Trophoblast cell (in vitro differentiated cells and primary cell): ENCODE data around the gene CLEC20A.

Source experiments
- DNase-seq, 2 donors: peaks; one replicate each; pipeline ENCODE4 v3.0.0-alpha.2; 2016
- H2AFZ ChIP-seq: 2 replicates; pipeline ENCODE4 v1.6.1; 2013; ENCODE audit warnings: low read length, moderate library complexity, mild to moderate bottlenecking; ENCODE audit not compliant: insufficient read depth, poor library complexity
- H2AK5ac ChIP-seq: 2 replicates; pipeline ENCODE4 v1.6.1; 2013; ENCODE audit warnings: mild to moderate bottlenecking, low read length
- H2BK120ac ChIP-seq: 2 replicates; pipeline ENCODE4 v1.6.1; 2013; ENCODE audit warnings: low read length, mild to moderate bottlenecking, moderate library complexity; ENCODE audit not compliant: insufficient read depth, poor library complexity
- H2BK12ac ChIP-seq: 2 replicates; pipeline ENCODE4 v1.6.1; 2013; ENCODE audit warnings: mild to moderate bottlenecking, low read length, moderate library complexity
- H2BK5ac ChIP-seq: 2 replicates; pipeline ENCODE4 v1.6.1; 2013; ENCODE audit warnings: low read length, low read depth, moderate library complexity, mild to moderate bottlenecking; ENCODE audit not compliant: poor library complexity
- H3K14ac ChIP-seq: 2 replicates; pipeline ENCODE4 v1.6.1; 2013; ENCODE audit warnings: mild to moderate bottlenecking, low read length
- H3K18ac ChIP-seq: 2 replicates; pipeline ENCODE4 v1.6.1; 2013; ENCODE audit warnings: mild to moderate bottlenecking, low read length
- H3K23ac ChIP-seq: 2 replicates; pipeline ENCODE4 v1.6.1; 2013; ENCODE audit warnings: low read length
- H3K27ac ChIP-seq: 2 replicates; pipeline ENCODE4 v1.5.1; 2013; ENCODE audit warnings: low read depth, mild to moderate bottlenecking, inconsistent platforms, low read length, moderate library complexity
- H3K27me3 ChIP-seq: 2 replicates; pipeline ENCODE4 v1.6.1; 2013; ENCODE audit warnings: inconsistent platforms, mild to moderate bottlenecking, low read length, moderate library complexity; ENCODE audit not compliant: insufficient read depth
- H3K36me3 ChIP-seq, 2 experiments: 1 replicate in 1 of 2; 2 replicates in 1 of 2; pipeline ENCODE4 v1.6.1; 2013; ENCODE audit warnings: low read length in 2 of 2, mild to moderate bottlenecking in 2 of 2, moderate library complexity in 1 of 2; ENCODE audit not compliant: insufficient read depth in 2 of 2, control insufficient read depth in 1 of 2
- H3K4ac ChIP-seq: 2 replicates; pipeline ENCODE4 v1.6.1; 2013; ENCODE audit warnings: low read depth, mild to moderate bottlenecking, low read length, moderate library complexity
- H3K4me1 ChIP-seq, 2 experiments: 1 replicate in 1 of 2; 2 replicates in 1 of 2; pipeline ENCODE4 v1.6.1; 2013; ENCODE audit warnings: low read length in 2 of 2, mild to moderate bottlenecking in 2 of 2, moderate library complexity in 1 of 2; ENCODE audit not compliant: insufficient read depth in 2 of 2, control insufficient read depth in 1 of 2
- H3K4me2 ChIP-seq: 2 replicates; pipeline ENCODE4 v1.6.1; 2013; ENCODE audit warnings: inconsistent platforms, mild to moderate bottlenecking, low read length, moderate library complexity
- H3K4me3 ChIP-seq: 2 replicates; pipeline ENCODE4 v1.5.1; 2013; ENCODE audit warnings: mild to moderate bottlenecking, low read depth, low read length, inconsistent platforms
- H3K79me1 ChIP-seq: one replicate; pipeline ENCODE4 v1.6.1; 2013; ENCODE audit warnings: low read length
- H3K79me2 ChIP-seq: 2 replicates; pipeline ENCODE4 v1.6.1; 2013; ENCODE audit warnings: low read length, mild to moderate bottlenecking; ENCODE audit not compliant: control insufficient read depth, insufficient read depth, poor library complexity
- H3K9ac ChIP-seq: 2 replicates; pipeline ENCODE4 v1.6.1; 2013; ENCODE audit warnings: mild to moderate bottlenecking, low read length
- H3K9me3 ChIP-seq: 2 replicates; pipeline ENCODE4 v1.6.1; 2013; ENCODE audit warnings: low read depth, mild to moderate bottlenecking, control low read depth, inconsistent platforms, low read length; ENCODE audit not compliant: insufficient read depth
- H4K12ac ChIP-seq: 2 replicates; pipeline ENCODE4 v1.6.1; 2013; ENCODE audit warnings: low read depth, mild to moderate bottlenecking, low read length, moderate library complexity
- H4K8ac ChIP-seq: 2 replicates; pipeline ENCODE4 v1.6.1; 2013; ENCODE audit warnings: low read depth, mild to moderate bottlenecking, low read length, moderate library complexity
- H4K91ac ChIP-seq: one replicate; pipeline ENCODE4 v1.6.1; 2013; ENCODE audit warnings: low read depth, mild to moderate bottlenecking, low read length, moderate library complexity
- WGBS: extraction: QIAGEN DNeasy Blood & Tissue Kit; methylation state at CpG from one replicate; pipeline ENCODE4 v1.1.7; 2013; ENCODE audit warnings: missing lambda C conversion rate; ENCODE audit not compliant: insufficient read length, insufficient coverage; ENCODE audit errors: extremely low coverage; 5-methylcytosine and 5-hydroxymethylcytosine counted together

CLEC20A gene

DNA sequence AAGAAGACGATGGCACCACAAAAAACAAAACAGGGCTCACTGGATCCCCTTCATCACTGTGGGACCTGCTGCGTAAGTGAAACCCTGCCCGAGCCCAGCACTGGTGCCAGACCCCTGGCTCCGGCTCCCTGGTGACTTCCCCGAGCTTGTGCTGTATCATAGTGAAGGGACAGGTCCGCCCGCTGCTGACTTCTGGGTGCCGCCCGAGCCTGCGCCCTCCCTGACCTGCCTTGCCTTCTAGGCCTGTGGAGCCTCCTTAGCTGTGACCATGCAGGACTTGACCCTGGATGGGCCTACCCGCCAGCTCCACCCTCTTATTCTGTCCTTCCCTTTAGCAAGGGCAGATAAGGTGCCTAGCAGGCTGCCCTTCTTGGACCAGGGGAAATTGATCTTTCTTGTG is 24.0 kb upstream of the CLEC20A start:
- no peaks in the 10 kb centered on the region for H3K79me2 ChIP-seq
- no peak overlapping the region for H3K18ac ChIP-seq
- H4K12ac ChIP-seq = no peak overlapping the region
- H3K4me3 ChIP-seq = no peak overlapping the region
- no peak overlapping the region for H3K27ac ChIP-seq
- H3K9ac ChIP-seq = no peak overlapping the region
- H4K91ac ChIP-seq = no peak overlapping the region
- H3K27me3 ChIP-seq = no peaks in the 10 kb centered on the region
- no peak overlapping the region for H2AFZ ChIP-seq
- no peak for DNase-seq
- no CpG with 5 or more reads among the region's 11 CpGs for WGBS
- H2BK12ac ChIP-seq = no peak overlapping the region
- no peak overlapping the region for H2BK5ac ChIP-seq
- no peak overlapping the region for H3K4ac ChIP-seq
- no peak overlapping the region for H2BK120ac ChIP-seq
- no peaks in the 10 kb centered on the region for H3K36me3 ChIP-seq
- no peak overlapping the region for H2AK5ac ChIP-seq
- H3K4me2 ChIP-seq = no peak overlapping the region
- H4K8ac ChIP-seq = no peak overlapping the region
- no peaks in the 10 kb centered on the region for H3K79me1 ChIP-seq
- H3K9me3 ChIP-seq = peaks cover 4% of the 10 kb centered on the region
- no peak overlapping the region for H3K14ac ChIP-seq
- H3K4me1 ChIP-seq = no peaks in the 10 kb centered on the region
- H3K23ac ChIP-seq = no peak overlapping the region

DNA sequence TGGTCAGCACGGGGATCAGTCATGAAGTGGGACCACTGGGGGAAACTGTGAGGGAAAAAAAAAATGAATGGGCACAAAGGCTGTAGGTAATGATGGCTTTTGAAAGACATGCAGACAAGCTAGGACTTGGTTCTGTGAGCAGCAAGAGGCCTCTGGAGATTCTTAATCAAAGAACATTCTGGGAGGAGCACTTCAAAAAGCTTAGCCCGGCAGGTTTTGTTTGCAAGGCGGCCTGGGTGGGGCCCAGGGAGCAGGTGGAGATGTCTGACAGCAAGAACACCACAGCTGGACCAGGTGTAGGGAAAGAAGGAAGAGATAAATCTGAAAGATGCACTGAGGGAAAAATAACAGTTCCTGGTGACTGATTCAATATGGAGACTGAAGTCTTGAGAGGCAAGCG is 22.1 kb upstream of the CLEC20A start:
- Histone ChIP-seq H3K9ac (no peak overlapping the region), H3K4me2 (no peak overlapping the region), H3K14ac (no peak overlapping the region), H2BK12ac (no peak overlapping the region), H2AFZ (no peak overlapping the region), H3K4me3 (peak overlapping the region; percentile 57), H4K12ac (no peak overlapping the region), H3K27me3 (no peaks in the 10 kb centered on the region), H2BK120ac (no peak overlapping the region), H3K79me2 (no peaks in the 10 kb centered on the region), H2AK5ac (no peak overlapping the region), H2BK5ac (no peak overlapping the region), H3K23ac (no peak overlapping the region), H4K8ac (no peak overlapping the region), H3K18ac (no peak overlapping the region), H3K9me3 (peaks cover 3% of the 10 kb centered on the region), H3K4me1 (no peaks in the 10 kb centered on the region), H3K4ac (no peak overlapping the region), H3K36me3 (no peaks in the 10 kb centered on the region), H3K27ac (no peak overlapping the region), H3K79me1 (no peaks in the 10 kb centered on the region), H4K91ac (no peak overlapping the region)
- no peak for DNase-seq
- WGBS = no CpG with 5 or more reads among the region's 4 CpGs

DNA sequence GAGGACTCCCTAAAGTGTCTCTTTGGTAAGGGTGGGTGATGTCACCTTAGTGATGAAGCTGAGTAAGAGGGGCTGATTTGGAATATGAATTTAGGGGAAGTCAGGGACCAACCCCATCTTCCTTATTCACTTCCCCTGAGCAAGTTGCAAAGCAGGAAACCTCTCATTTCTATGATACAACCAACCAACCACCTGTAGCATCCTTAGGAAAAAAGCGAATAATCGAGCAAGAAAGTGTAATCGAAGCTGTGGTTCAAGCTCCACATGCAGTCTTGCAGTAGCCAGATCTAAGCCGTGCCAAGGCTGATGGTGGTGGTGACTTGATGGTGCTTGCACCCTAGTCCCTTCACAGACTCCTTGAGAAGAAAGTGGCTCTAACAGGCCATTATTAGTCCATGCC is 19.3 kb upstream of the CLEC20A start:
- Histone ChIP-seq H4K91ac (no peak overlapping the region), H3K4me1 (no peaks in the 10 kb centered on the region), H3K4me2 (no peak overlapping the region), H3K79me1 (no peaks in the 10 kb centered on the region), H3K27ac (no peak overlapping the region), H3K23ac (no peak overlapping the region), H4K8ac (no peak overlapping the region), H3K14ac (no peak overlapping the region), H2AK5ac (no peak overlapping the region), H3K79me2 (no peaks in the 10 kb centered on the region), H3K36me3 (no peaks in the 10 kb centered on the region), H3K27me3 (no peaks in the 10 kb centered on the region), H3K18ac (no peak overlapping the region), H2AFZ (no peak overlapping the region), H3K9ac (no peak overlapping the region), H3K9me3 (no peaks in the 10 kb centered on the region), H2BK5ac (no peak overlapping the region), H3K4me3 (no peak overlapping the region), H4K12ac (no peak overlapping the region), H2BK120ac (no peak overlapping the region), H3K4ac (no peak overlapping the region), H2BK12ac (no peak overlapping the region)
- DNase-seq = no peak
- no CpG with 5 or more reads among the region's 4 CpGs for WGBS

DNA sequence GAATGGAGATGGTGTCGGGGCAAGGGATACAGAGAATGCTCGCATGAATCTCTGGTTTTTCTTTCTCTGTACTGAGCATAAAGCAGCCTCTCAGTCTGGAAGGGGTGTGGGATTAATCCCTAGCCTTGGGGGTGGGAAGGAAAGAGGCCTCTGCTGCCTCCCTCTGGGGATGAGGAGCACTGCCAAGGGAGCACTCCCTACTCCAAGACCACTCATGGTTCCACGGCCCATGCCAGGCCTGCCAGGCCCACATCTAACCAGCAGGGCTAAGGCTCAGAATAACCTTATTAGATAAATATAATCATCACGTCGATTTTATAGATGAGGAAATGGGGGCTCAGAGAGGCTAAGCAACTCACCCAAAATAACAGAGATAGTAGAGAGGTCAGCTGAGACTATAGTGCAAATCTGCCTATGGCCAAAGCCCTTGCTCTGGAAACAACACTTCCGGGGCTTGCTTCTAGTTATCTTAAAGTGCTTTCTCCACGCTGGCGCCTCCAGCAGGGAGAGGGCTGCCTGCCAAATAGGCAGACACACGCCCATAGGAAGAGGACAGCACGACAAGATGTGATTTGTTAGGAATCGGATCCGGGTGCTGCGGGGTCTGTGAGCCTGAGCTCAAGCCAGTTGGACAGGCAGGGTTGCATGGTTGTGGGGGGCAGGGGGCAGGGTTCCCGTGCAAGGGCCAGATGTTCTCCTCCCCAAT is 16.7 kb upstream of the CLEC20A start:
- Histone ChIP-seq H3K79me2 (no peaks in the 10 kb centered on the region), H3K4me3 (no peak overlapping the region), H3K18ac (no peak overlapping the region), H3K9me3 (no peaks in the 10 kb centered on the region), H3K9ac (no peak overlapping the region), H2BK120ac (no peak overlapping the region), H3K27ac (no peak overlapping the region), H3K27me3 (no peaks in the 10 kb centered on the region), H3K4ac (no peak overlapping the region), H4K91ac (no peak overlapping the region), H4K8ac (no peak overlapping the region), H3K4me2 (no peak overlapping the region), H3K79me1 (no peaks in the 10 kb centered on the region), H2BK12ac (no peak overlapping the region), H4K12ac (no peak overlapping the region), H3K23ac (no peak overlapping the region), H2AFZ (no peak overlapping the region), H2BK5ac (no peak overlapping the region), H3K4me1 (no peaks in the 10 kb centered on the region), H3K36me3 (no peaks in the 10 kb centered on the region), H2AK5ac (no peak overlapping the region), H3K14ac (no peak overlapping the region)
- DNase-seq = peak in 1 of 2 donors; percentile 13
- WGBS = no CpG with 5 or more reads among the region's 14 CpGs
